ENCODE results near the gene ANXA2R. TPM values are rescaled to one million over a fixed set of nuclear protein-coding genes. Genes with fewer than 3 reads are reported as not detected.

The ANXA2R gene
- total RNA-seq, 2 experiments from 2014 or later = 8.0 to 10.4 TPM

GRCh38 chr5:43043400-43043756 lies 3.3 kb upstream of the ANXA2R start:
- H3K9me3 Mint-ChIP-seq = no peaks in the 10 kb centered on the region
- no peak for ATAC-seq
- DNase-seq = no peak
- intact Hi-C loops (cut with micrococcal nuclease) = loop anchor here (5.0 kb wide), 1 partner anchor 36 kb away; no protein-coding TSS in a partner anchor
- CTCF ChIA-PET = interaction anchor here (2.4 to 3.2 kb wide), 5 partner anchors 21 to 441 kb away, joined by 6 to 55 read pairs (median 41); partner anchors contain the start of gene TMEM267
- H3K27me3 Mint-ChIP-seq = no peaks in the 10 kb centered on the region
- peak overlapping the region; percentile 81 for H3K4me3 Mint-ChIP-seq
- H3K36me3 Mint-ChIP-seq (ENCODE audit: low read depth) = peaks cover 13% of the 10 kb centered on the region
- H3K27ac Mint-ChIP-seq = peak overlapping the region; percentile 98
- peaks cover 33% of the 10 kb centered on the region for H3K4me1 Mint-ChIP-seq (ENCODE audit: low read depth)
- POLR2A ChIA-PET = interaction anchor here (1.0 to 7.3 kb wide), 9 partner anchors 10 to 78 kb away, joined by 3 to 131 read pairs (median 9); no protein-coding TSS in a partner anchor
- TF ChIP-seq CTCF (IDR thresholded peaks at IDR 0.05) = no peak

GRCh38 chr5:43042626-43043399 lies 2.7 kb upstream of the ANXA2R start:
- ChIA-PET POLR2A (interaction anchor here (0.9 to 7.3 kb wide), 13 partner anchors 11 to 132 kb away, joined by 3 to 131 read pairs (median 7); no protein-coding TSS in a partner anchor), CTCF (interaction anchor here (0.8 to 3.2 kb wide), 11 partner anchors 22 to 442 kb away, joined by 3 to 55 read pairs (median 11); partner anchors contain the start of gene TMEM267)
- intact Hi-C loops (cut with micrococcal nuclease) = loop anchor here (5.0 kb wide), 1 partner anchor 36 kb away; no protein-coding TSS in a partner anchor
- H3K4me3 Mint-ChIP-seq = peak overlapping the region; percentile 81
- TF ChIP-seq CTCF (IDR thresholded peaks at IDR 0.05) = no peak
- peaks cover 33% of the 10 kb centered on the region for H3K4me1 Mint-ChIP-seq (ENCODE audit: low read depth)
- DNase-seq = peak; percentile 88
- no peaks in the 10 kb centered on the region for H3K9me3 Mint-ChIP-seq
- peak overlapping the region; percentile 98 for H3K27ac Mint-ChIP-seq
- no peaks in the 10 kb centered on the region for H3K27me3 Mint-ChIP-seq
- H3K36me3 Mint-ChIP-seq (ENCODE audit: low read depth) = peaks cover 13% of the 10 kb centered on the region
- peak; percentile 21 for ATAC-seq

GRCh38 chr5:43042176-43042625 lies 2.1 kb upstream of the ANXA2R start:
- Mint-ChIP-seq H3K36me3 (ENCODE audit: low read depth) (peaks cover 13% of the 10 kb centered on the region), H3K4me1 (ENCODE audit: low read depth) (peaks cover 36% of the 10 kb centered on the region), H3K27me3 (no peaks in the 10 kb centered on the region), H3K27ac (peak overlapping the region; percentile 98), H3K4me3 (peak overlapping the region; percentile 81), H3K9me3 (no peaks in the 10 kb centered on the region)
- DNase-seq (peak; percentile 87), ATAC-seq (peak; percentile 7)
- intact Hi-C loops (cut with micrococcal nuclease) = loop anchor here (5.0 kb wide), 1 partner anchor 35 kb away; no protein-coding TSS in a partner anchor
- no peak for TF ChIP-seq CTCF (IDR thresholded peaks at IDR 0.05)
- ChIA-PET POLR2A (interaction anchor here (0.6 to 7.3 kb wide), 15 partner anchors 9 to 473 kb away, joined by 3 to 131 read pairs (median 7); partner anchors contain the start of gene C5orf34), CTCF (interaction anchor here (0.7 to 3.2 kb wide), 15 partner anchors 8 to 443 kb away, joined by 3 to 55 read pairs (median 9); partner anchors contain the start of gene TMEM267)

- ChIA-PET POLR2A (interaction anchor here (0.6 to 7.3 kb wide), 14 partner anchors 9 to 473 kb away, joined by 3 to 131 read pairs (median 6); partner anchors contain the start of genes C5orf34 and HMGCS1), CTCF (interaction anchor here (0.6 to 3.2 kb wide), 25 partner anchors 9 to 443 kb away, joined by 3 to 55 read pairs (median 5); partner anchors contain the start of genes TMEM267 and ZNF131)
- ATAC-seq (peak; percentile 26), DNase-seq (no peak)
- peak overlapping the region; percentile 98 for H3K27ac Mint-ChIP-seq
- intact Hi-C loops (cut with micrococcal nuclease) = loop anchor here (1.0 to 5.0 kb wide), 3 partner anchors 23 to 133 kb away; no protein-coding TSS in a partner anchor
- TF ChIP-seq CTCF (IDR thresholded peaks at IDR 0.05) = no peak
- H3K27me3 Mint-ChIP-seq = no peaks in the 10 kb centered on the region
- no peaks in the 10 kb centered on the region for H3K9me3 Mint-ChIP-seq
- peaks cover 36% of the 10 kb centered on the region for H3K4me1 Mint-ChIP-seq (ENCODE audit: low read depth)
- peak overlapping the region; percentile 81 for H3K4me3 Mint-ChIP-seq
- H3K36me3 Mint-ChIP-seq (ENCODE audit: low read depth) = peaks cover 13% of the 10 kb centered on the region
Measured at GRCh38 chr5:43041669-43042175, 1.6 kb upstream of the ANXA2R start.

Data from activated CD8-positive, alpha-beta T cell treated with anti-CD3 and anti-CD28 coated beads for 36 hours (primary cell).